ENCODE data around the gene ZNF324B.
"Not testable (repeated sequence)": the region's sequence is repeated elsewhere in the genome, so short reads cannot be mapped to it uniquely, and the experiment has no call there.

The ZNF324B gene

GRCh38 chr19:58479736-58480480 is 28.5 kb downstream of the ZNF324B start:
- no peak overlapping the region for H3K9ac ChIP-seq (ENCODE audit: low read length)
- H4K8ac ChIP-seq (ENCODE audit: low read depth, low read length) = no peak overlapping the region
- H3K4me2 ChIP-seq (ENCODE audit: low read length) = no peak overlapping the region
- H3K79me1 ChIP-seq (ENCODE audit: low read length) = no peaks in the 10 kb centered on the region
- no peak overlapping the region for H3K23ac ChIP-seq (ENCODE audit: low read length)
- H3K56ac ChIP-seq (ENCODE audit: low read length) = no peak overlapping the region
- no peak overlapping the region for H2BK120ac ChIP-seq (ENCODE audit: low read depth, low read length)
- H2AK5ac ChIP-seq (ENCODE audit: low read length) = no peak overlapping the region
- H2BK15ac ChIP-seq (replicated peaks; ENCODE audit: low read depth) = no peak overlapping the region
- peaks cover 3% of the 10 kb centered on the region for H3K4me1 ChIP-seq (ENCODE audit: control insufficient read depth, low read depth, low read length)
- no peak overlapping the region for H3K27ac ChIP-seq (ENCODE audit: low read depth, low read length)
- no peaks in the 10 kb centered on the region for H3K36me3 ChIP-seq (ENCODE audit: control insufficient read depth, insufficient read depth, low read length)
- H2BK5ac ChIP-seq (ENCODE audit: low read length) = no peak overlapping the region
- no peak overlapping the region for H3K4ac ChIP-seq (ENCODE audit: low read depth, low read length)
- no peak overlapping the region for H3K18ac ChIP-seq (ENCODE audit: low read length)
- H4K5ac ChIP-seq (ENCODE audit: low read length) = no peak overlapping the region
- H3K79me2 ChIP-seq (ENCODE audit: control insufficient read depth, insufficient read depth, low read length) = no peaks in the 10 kb centered on the region
- WGBS (ENCODE audit: extremely low coverage, insufficient coverage, low lambda C conversion rate) = no CpG with 5 or more reads among the region's 28 CpGs
- no peaks in the 10 kb centered on the region for H3K27me3 ChIP-seq (ENCODE audit: insufficient read depth, low read length, poor library complexity)
- H3K4me3 ChIP-seq (ENCODE audit: low read length) = no peak overlapping the region
- DNase-seq = no peak

- no CpG with 5 or more reads among the region's 20 CpGs for WGBS (ENCODE audit: extremely low coverage, insufficient coverage, low lambda C conversion rate)
- H3K9ac ChIP-seq (ENCODE audit: low read length) = no peak overlapping the region
- no peak overlapping the region for H2AK5ac ChIP-seq (ENCODE audit: low read length)
- no peak overlapping the region for H3K4me3 ChIP-seq (ENCODE audit: low read length)
- H3K27me3 ChIP-seq (ENCODE audit: insufficient read depth, low read length, poor library complexity) = no peaks in the 10 kb centered on the region
- H3K56ac ChIP-seq (ENCODE audit: low read length) = no peak overlapping the region
- no peak overlapping the region for H2BK5ac ChIP-seq (ENCODE audit: low read length)
- H3K18ac ChIP-seq (ENCODE audit: low read length) = no peak overlapping the region
- H3K4me1 ChIP-seq (ENCODE audit: control insufficient read depth, low read depth, low read length) = peaks cover 3% of the 10 kb centered on the region
- no peak overlapping the region for H3K23ac ChIP-seq (ENCODE audit: low read length)
- H4K5ac ChIP-seq (ENCODE audit: low read length) = no peak overlapping the region
- no peaks in the 10 kb centered on the region for H3K79me2 ChIP-seq (ENCODE audit: control insufficient read depth, insufficient read depth, low read length)
- H2BK120ac ChIP-seq (ENCODE audit: low read depth, low read length) = no peak overlapping the region
- no peak for DNase-seq
- no peak overlapping the region for H3K4me2 ChIP-seq (ENCODE audit: low read length)
- H3K79me1 ChIP-seq (ENCODE audit: low read length) = no peaks in the 10 kb centered on the region
- no peak overlapping the region for H4K8ac ChIP-seq (ENCODE audit: low read depth, low read length)
- H3K27ac ChIP-seq (ENCODE audit: low read depth, low read length) = no peak overlapping the region
- no peak overlapping the region for H3K4ac ChIP-seq (ENCODE audit: low read depth, low read length)
- no peak overlapping the region for H2BK15ac ChIP-seq (replicated peaks; ENCODE audit: low read depth)
- H3K36me3 ChIP-seq (ENCODE audit: control insufficient read depth, insufficient read depth, low read length) = no peaks in the 10 kb centered on the region
Observed at GRCh38 chr19:58480481-58480830, 29.0 kb downstream of the ZNF324B start.

GRCh38 chr19:58480831-58481230 is 29.4 kb downstream of the ZNF324B start:
- Histone ChIP-seq H3K4ac (ENCODE audit: low read depth, low read length) (no peak overlapping the region), H3K18ac (ENCODE audit: low read length) (no peak overlapping the region), H3K9ac (ENCODE audit: low read length) (no peak overlapping the region), H3K56ac (ENCODE audit: low read length) (no peak overlapping the region), H3K23ac (ENCODE audit: low read length) (no peak overlapping the region), H3K27ac (ENCODE audit: low read depth, low read length) (no peak overlapping the region), H3K4me3 (ENCODE audit: low read length) (no peak overlapping the region), H3K27me3 (ENCODE audit: insufficient read depth, low read length, poor library complexity) (no peaks in the 10 kb centered on the region), H3K79me2 (ENCODE audit: control insufficient read depth, insufficient read depth, low read length) (no peaks in the 10 kb centered on the region), H4K5ac (ENCODE audit: low read length) (no peak overlapping the region), H3K79me1 (ENCODE audit: low read length) (no peaks in the 10 kb centered on the region), H4K8ac (ENCODE audit: low read depth, low read length) (no peak overlapping the region), H3K4me1 (ENCODE audit: control insufficient read depth, low read depth, low read length) (peaks cover 3% of the 10 kb centered on the region), H3K4me2 (ENCODE audit: low read length) (no peak overlapping the region), H2AK5ac (ENCODE audit: low read length) (no peak overlapping the region), H2BK15ac (replicated peaks; ENCODE audit: low read depth) (no peak overlapping the region), H2BK5ac (ENCODE audit: low read length) (no peak overlapping the region), H3K36me3 (ENCODE audit: control insufficient read depth, insufficient read depth, low read length) (no peaks in the 10 kb centered on the region), H2BK120ac (ENCODE audit: low read depth, low read length) (no peak overlapping the region)
- no peak for DNase-seq
- no CpG with 5 or more reads among the region's 2 CpGs for WGBS (ENCODE audit: extremely low coverage, insufficient coverage, low lambda C conversion rate)

- Histone ChIP-seq H3K27ac (ENCODE audit: low read depth, low read length) (no peak overlapping the region), H2BK120ac (ENCODE audit: low read depth, low read length) (no peak overlapping the region), H3K79me2 (ENCODE audit: control insufficient read depth, insufficient read depth, low read length) (no peaks in the 10 kb centered on the region), H3K56ac (ENCODE audit: low read length) (no peak overlapping the region), H3K23ac (ENCODE audit: low read length) (no peak overlapping the region), H4K8ac (ENCODE audit: low read depth, low read length) (no peak overlapping the region), H3K4me2 (ENCODE audit: low read length) (no peak overlapping the region), H3K36me3 (ENCODE audit: control insufficient read depth, insufficient read depth, low read length) (no peaks in the 10 kb centered on the region), H2BK15ac (replicated peaks; ENCODE audit: low read depth) (no peak overlapping the region), H3K4ac (ENCODE audit: low read depth, low read length) (no peak overlapping the region), H3K18ac (ENCODE audit: low read length) (no peak overlapping the region), H3K79me1 (ENCODE audit: low read length) (no peaks in the 10 kb centered on the region), H3K4me1 (ENCODE audit: control insufficient read depth, low read depth, low read length) (no peaks in the 10 kb centered on the region), H2AK5ac (ENCODE audit: low read length) (no peak overlapping the region), H3K4me3 (ENCODE audit: low read length) (no peak overlapping the region), H2BK5ac (ENCODE audit: low read length) (no peak overlapping the region), H3K27me3 (ENCODE audit: insufficient read depth, low read length, poor library complexity) (no peaks in the 10 kb centered on the region), H4K5ac (ENCODE audit: low read length) (no peak overlapping the region), H3K9ac (ENCODE audit: low read length) (no peak overlapping the region)
- no CpG with 5 or more reads among the region's 7 CpGs for WGBS (ENCODE audit: extremely low coverage, insufficient coverage, low lambda C conversion rate)
- DNase-seq = no peak
Observed at GRCh38 chr19:58482372-58482771, 30.9 kb downstream of the ZNF324B start.

- Histone ChIP-seq H3K23ac (ENCODE audit: low read length) (no peak overlapping the region), H4K5ac (ENCODE audit: low read length) (no peak overlapping the region), H3K4me1 (ENCODE audit: control insufficient read depth, low read depth, low read length) (no peaks in the 10 kb centered on the region), H3K18ac (ENCODE audit: low read length) (no peak overlapping the region), H3K56ac (ENCODE audit: low read length) (no peak overlapping the region), H2BK120ac (ENCODE audit: low read depth, low read length) (no peak overlapping the region), H2AK5ac (ENCODE audit: low read length) (no peak overlapping the region), H3K4me2 (ENCODE audit: low read length) (no peak overlapping the region), H3K4me3 (ENCODE audit: low read length) (no peak overlapping the region), H3K79me1 (ENCODE audit: low read length) (no peaks in the 10 kb centered on the region), H3K27ac (ENCODE audit: low read depth, low read length) (no peak overlapping the region), H2BK15ac (replicated peaks; ENCODE audit: low read depth) (no peak overlapping the region), H3K4ac (ENCODE audit: low read depth, low read length) (no peak overlapping the region), H3K79me2 (ENCODE audit: control insufficient read depth, insufficient read depth, low read length) (no peaks in the 10 kb centered on the region), H4K8ac (ENCODE audit: low read depth, low read length) (no peak overlapping the region), H2BK5ac (ENCODE audit: low read length) (no peak overlapping the region), H3K27me3 (ENCODE audit: insufficient read depth, low read length, poor library complexity) (no peaks in the 10 kb centered on the region), H3K9ac (ENCODE audit: low read length) (no peak overlapping the region), H3K36me3 (ENCODE audit: control insufficient read depth, insufficient read depth, low read length) (no peaks in the 10 kb centered on the region)
- WGBS (ENCODE audit: extremely low coverage, insufficient coverage, low lambda C conversion rate) = no CpG with 5 or more reads among the region's 2 CpGs
- no peak for DNase-seq
Observed at GRCh38 chr19:58483776-58484175, 32.4 kb downstream of the ZNF324B start.

GRCh38 chr19:58484349-58484748 is 32.9 kb downstream of the ZNF324B start:
- not testable (repeated sequence) for H3K79me2 ChIP-seq (ENCODE audit: control insufficient read depth, insufficient read depth, low read length); H2AK5ac ChIP-seq (ENCODE audit: low read length); H4K5ac ChIP-seq (ENCODE audit: low read length); H3K27ac ChIP-seq (ENCODE audit: low read depth, low read length); H3K4me1 ChIP-seq (ENCODE audit: control insufficient read depth, low read depth, low read length); H3K4ac ChIP-seq (ENCODE audit: low read depth, low read length); H3K36me3 ChIP-seq (ENCODE audit: control insufficient read depth, insufficient read depth, low read length); H2BK15ac ChIP-seq (replicated peaks; ENCODE audit: low read depth); H3K9ac ChIP-seq (ENCODE audit: low read length); H3K4me2 ChIP-seq (ENCODE audit: low read length); H2BK5ac ChIP-seq (ENCODE audit: low read length); H3K27me3 ChIP-seq (ENCODE audit: insufficient read depth, low read length, poor library complexity); H4K8ac ChIP-seq (ENCODE audit: low read depth, low read length); H3K79me1 ChIP-seq (ENCODE audit: low read length); H2BK120ac ChIP-seq (ENCODE audit: low read depth, low read length); H3K18ac ChIP-seq (ENCODE audit: low read length); H3K23ac ChIP-seq (ENCODE audit: low read length); H3K56ac ChIP-seq (ENCODE audit: low read length); H3K4me3 ChIP-seq (ENCODE audit: low read length)
- 100% methylated on average over 1 of the region's 5 CpGs for WGBS (ENCODE audit: extremely low coverage, insufficient coverage, low lambda C conversion rate)
- DNase-seq = peak; percentile 38

Data from mesendoderm (in vitro differentiated cells).